C1 segment of cervical spinal cord (tissue), 14 donors: Measurements from ENCODE around the gene ACTA1.
A peak's percentile ranks its signal among the peaks of the same experiment; 100 is the strongest.
"Not testable (repeated sequence)": the region's sequence is repeated elsewhere in the genome, so short reads cannot be mapped to it uniquely, and the experiment has no call there.

Source experiments
- DNase-seq, 14 donors: peaks; one replicate each; lab custom pipeline; 2025; lab: John Stamatoyannopoulos, UW

Gene ACTA1

GRCh38 chr1:229434005-229434640, at the start of gene ACTA1:
ACTA1 (minus strand) TSS chr1:229434094; CDS start chr1:229433115, 979 bp downstream.
- DNase-seq, result no peak

GRCh38 chr1:229482511-229482910, 48.6 kb upstream of the ACTA1 start:
- no peak for DNase-seq

GRCh38 chr1:229480495-229480894, 46.6 kb upstream of the ACTA1 start:
- no peak for DNase-seq

- DNase-seq, result no peak
Measured at GRCh38 chr1:229479660-229480399, 45.9 kb upstream of the ACTA1 start.

- DNase-seq, result no peak
Measured at GRCh38 chr1:229478852-229479251, 45.0 kb upstream of the ACTA1 start.

- not testable (repeated sequence) for DNase-seq
Measured at GRCh38 chr1:229475859-229476258, 42.0 kb upstream of the ACTA1 start.

- DNase-seq, result no peak
Measured at GRCh38 chr1:229474509-229474908, 40.6 kb upstream of the ACTA1 start.

- DNase-seq, result no peak
Measured at GRCh38 chr1:229471175-229471574, 37.3 kb upstream of the ACTA1 start.

GRCh38 chr1:229470406-229471043, 36.6 kb upstream of the ACTA1 start:
- DNase-seq, result no peak

GRCh38 chr1:229466887-229467286, 33.0 kb upstream of the ACTA1 start:
- no peak for DNase-seq

- DNase-seq, result no peak
Measured at GRCh38 chr1:229464672-229465071, 30.8 kb upstream of the ACTA1 start.

- DNase-seq, result peak in 3 of 14 donors; percentile 21 to 76 (median 24)
Measured at GRCh38 chr1:229461032-229461668, 27.3 kb upstream of the ACTA1 start.

GRCh38 chr1:229459815-229460214, 25.9 kb upstream of the ACTA1 start:
- DNase-seq, result no peak

- DNase-seq, result no peak
Measured at GRCh38 chr1:229457436-229457835, 23.5 kb upstream of the ACTA1 start.

GRCh38 chr1:229456016-229456415, 22.1 kb upstream of the ACTA1 start:
- no peak for DNase-seq

GRCh38 chr1:229454056-229454455, 20.2 kb upstream of the ACTA1 start:
- DNase-seq, result no peak

GRCh38 chr1:229452956-229453801, 19.3 kb upstream of the ACTA1 start:
- DNase-seq, result peak in 1 of 14 donors; percentile 12

GRCh38 chr1:229448845-229449244, 15.0 kb upstream of the ACTA1 start:
- no peak for DNase-seq

- no peak for DNase-seq
Measured at GRCh38 chr1:229448354-229448753, 14.5 kb upstream of the ACTA1 start.

- DNase-seq, result no peak
Measured at GRCh38 chr1:229447809-229448252, 13.9 kb upstream of the ACTA1 start.

- no peak for DNase-seq
Measured at GRCh38 chr1:229445828-229446227, 11.9 kb upstream of the ACTA1 start.
